Measurements from ENCODE around the gene DAGLA. TPM values are rescaled to one million over a fixed set of nuclear protein-coding genes. Genes with fewer than 3 reads are reported as not detected.

The DAGLA gene
- total and polyA plus RNA-seq, 2 experiments from 2014 or later, result 1.3 TPM

DNA sequence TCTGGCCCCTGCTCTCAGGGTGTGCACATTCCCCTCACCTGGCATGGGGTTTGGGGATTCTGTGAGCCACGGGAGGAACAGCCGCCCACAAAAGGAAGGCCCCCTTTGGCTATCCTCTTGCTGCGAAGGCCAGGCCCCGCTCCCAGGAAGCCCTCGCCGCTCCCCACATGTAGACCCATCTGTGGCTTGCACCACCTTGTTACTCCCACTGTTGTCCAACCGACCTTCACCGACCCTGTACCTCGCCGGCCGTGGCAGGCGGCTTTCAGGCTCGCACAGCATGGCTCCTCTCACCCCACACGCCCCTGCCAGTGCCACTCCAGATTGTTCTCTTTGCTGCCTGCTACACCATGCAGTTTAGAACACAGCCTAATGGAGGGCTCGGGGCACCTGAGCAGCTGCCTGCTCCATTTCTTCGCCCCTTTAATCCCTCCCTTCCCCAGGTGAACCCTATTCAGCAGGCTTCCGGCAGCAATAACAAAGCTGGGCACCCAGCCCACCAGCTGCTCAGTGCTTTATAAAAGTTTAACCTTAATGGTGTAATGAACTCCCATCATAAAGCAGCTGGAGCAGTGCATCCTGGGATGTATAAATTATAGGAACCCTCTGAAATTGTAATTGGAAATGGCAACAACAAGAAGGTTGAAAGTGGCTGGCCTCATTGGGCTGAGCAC, 10.7 kb downstream of the DAGLA start:
- Histone ChIP-seq H3K27me3 (replicated peaks; ENCODE audit: insufficient read depth) (no peaks in the 10 kb centered on the region), H3K9me3 (ENCODE audit: low read depth) (no peaks in the 10 kb centered on the region), H3K4me1 (ENCODE audit: insufficient read depth) (peaks cover 18% of the 10 kb centered on the region), H2AFZ (no peak overlapping the region), H3K27ac (no peak overlapping the region), H3K79me2 (ENCODE audit: insufficient read depth) (no peaks in the 10 kb centered on the region), H3K9me2 (ENCODE audit: insufficient read depth) (no peaks in the 10 kb centered on the region), H4K20me1 (ENCODE audit: insufficient read depth) (no peaks in the 10 kb centered on the region), H3K4me2 (ENCODE audit: unreplicated experiment) (no peak overlapping the region), H3K4me3 (no peak overlapping the region), H3F3A (ENCODE audit: insufficient read depth) (no peaks in the 10 kb centered on the region; the same call in 1 of the 2 replicates), H3K9ac (no peak overlapping the region), H3K36me3 (ENCODE audit: low read depth) (no peaks in the 10 kb centered on the region)
- in situ Hi-C loops (cut with MboI), result no loop called here
- DNase-seq, result no peak
- WGBS, 2 experiments (ENCODE audit: low coverage in 1 of 2, low lambda C conversion rate in 2 of 2, missing lambda C conversion rate in 2 of 2), result 90 to 95% methylated on average over 16 to 17 of the region's 17 CpGs
- TF ChIP-seq EZH2 (IDR thresholded peaks at IDR 0.05; ENCODE audit: insufficient read depth, poor library complexity, severe bottlenecking), result no peak
- no peak for TF ChIP-seq EZH2phosphoT487 (IDR thresholded peaks at IDR 0.05; ENCODE audit: insufficient read depth, low read depth)

DNA sequence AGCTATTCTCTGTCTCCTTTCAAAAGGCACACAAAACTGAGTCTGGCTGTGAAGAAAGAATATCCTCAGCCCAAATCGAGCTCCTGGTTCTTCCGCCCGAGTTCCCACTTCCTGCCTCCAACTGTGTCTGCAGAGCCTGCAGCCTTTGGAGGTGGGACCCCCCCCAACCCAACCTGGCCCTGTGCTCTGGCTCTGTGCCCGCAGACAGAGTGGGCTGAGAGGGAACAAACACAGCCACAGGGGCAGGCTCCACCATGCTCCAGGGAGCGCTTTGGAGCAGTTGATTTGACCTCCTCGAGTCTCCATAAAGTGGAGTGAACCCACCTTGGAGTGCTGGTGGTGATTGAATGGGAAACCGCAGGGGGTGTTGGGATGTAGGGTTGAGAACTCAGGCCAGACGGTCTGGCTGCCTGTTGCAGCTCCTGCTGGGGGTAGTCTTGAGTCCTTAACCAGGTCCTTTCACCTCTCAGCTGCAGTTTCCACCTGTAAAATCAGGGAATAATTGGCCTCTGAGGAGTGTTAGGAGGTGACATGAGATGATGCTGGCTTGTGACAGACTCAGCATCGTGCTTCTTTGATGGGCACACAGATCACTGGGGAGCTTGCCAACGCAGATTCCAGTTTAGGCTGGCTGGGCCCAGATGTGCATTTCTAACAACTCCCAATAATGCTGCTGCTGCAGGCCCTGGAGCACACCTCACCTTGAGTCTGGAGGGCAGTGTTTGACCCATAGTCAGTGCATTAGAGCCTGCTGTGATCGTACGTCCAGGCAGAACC, 11.4 kb downstream of the DAGLA start:
- Histone ChIP-seq H3K9me3 (ENCODE audit: low read depth) (no peaks in the 10 kb centered on the region), H3K4me1 (ENCODE audit: insufficient read depth) (peaks cover 19% of the 10 kb centered on the region), H4K20me1 (ENCODE audit: insufficient read depth) (no peaks in the 10 kb centered on the region), H3K9ac (no peak overlapping the region), H3K4me2 (ENCODE audit: unreplicated experiment) (no peak overlapping the region), H3K79me2 (ENCODE audit: insufficient read depth) (no peaks in the 10 kb centered on the region), H2AFZ (no peak overlapping the region), H3K36me3 (ENCODE audit: low read depth) (no peaks in the 10 kb centered on the region), H3K27me3 (replicated peaks; ENCODE audit: insufficient read depth) (no peaks in the 10 kb centered on the region), H3K27ac (no peak overlapping the region), H3K9me2 (ENCODE audit: insufficient read depth) (no peaks in the 10 kb centered on the region), H3K4me3 (no peak overlapping the region), H3F3A (ENCODE audit: insufficient read depth) (no peaks in the 10 kb centered on the region; the same call in 1 of the 2 replicates)
- no peak for DNase-seq
- in situ Hi-C loops (cut with MboI), result no loop called here
- TF ChIP-seq EZH2 (IDR thresholded peaks at IDR 0.05; ENCODE audit: insufficient read depth, poor library complexity, severe bottlenecking), result no peak
- no peak for TF ChIP-seq EZH2phosphoT487 (IDR thresholded peaks at IDR 0.05; ENCODE audit: insufficient read depth, low read depth)
- WGBS, 2 experiments (ENCODE audit: low coverage in 1 of 2, low lambda C conversion rate in 2 of 2, missing lambda C conversion rate in 2 of 2), result 77 to 79% methylated on average over 12 of the region's 12 CpGs

DNA sequence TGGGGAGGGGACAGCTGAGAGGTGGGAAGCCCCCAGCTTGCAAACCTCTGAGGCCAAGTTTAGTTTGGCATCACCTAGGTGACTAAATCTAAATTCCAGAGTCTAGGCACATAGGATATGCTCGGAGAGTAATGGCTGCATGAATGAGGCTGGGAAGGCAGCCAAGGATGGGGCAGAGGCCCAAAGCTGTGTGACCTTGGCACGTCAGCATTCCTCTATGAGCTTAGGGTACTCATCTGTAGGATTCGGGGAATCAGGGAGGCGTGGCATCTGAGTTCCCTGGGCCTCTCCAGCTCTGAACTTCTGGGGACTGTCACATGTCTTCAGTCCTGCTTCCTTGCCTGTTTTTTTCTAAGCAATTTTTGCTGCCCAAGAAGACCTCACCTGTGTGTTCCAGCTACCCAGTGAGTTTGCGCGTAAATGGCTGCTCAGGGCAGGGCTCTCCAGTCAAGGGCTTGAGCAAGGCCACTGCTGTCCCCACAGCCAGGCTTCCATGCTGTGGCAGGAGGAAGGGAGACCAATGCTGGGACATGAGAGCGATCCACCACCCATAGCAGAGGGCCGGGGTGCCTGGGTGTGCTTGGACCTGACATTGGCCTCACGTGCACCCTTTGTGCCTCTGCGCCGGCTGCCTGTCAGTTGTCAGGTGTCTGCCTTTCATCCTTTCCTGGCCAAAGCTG, 13.9 kb downstream of the DAGLA start:
- Histone ChIP-seq H3K9ac (no peak overlapping the region), H3K9me2 (ENCODE audit: insufficient read depth) (no peaks in the 10 kb centered on the region), H3K4me1 (ENCODE audit: insufficient read depth) (peaks cover 12% of the 10 kb centered on the region), H3K27me3 (replicated peaks; ENCODE audit: insufficient read depth) (no peaks in the 10 kb centered on the region), H3K27ac (no peak overlapping the region), H2AFZ (no peak overlapping the region), H3F3A (ENCODE audit: insufficient read depth) (no peaks in the 10 kb centered on the region; the same call in 1 of the 2 replicates), H3K79me2 (ENCODE audit: insufficient read depth) (no peaks in the 10 kb centered on the region), H3K9me3 (ENCODE audit: low read depth) (no peaks in the 10 kb centered on the region), H3K36me3 (ENCODE audit: low read depth) (no peaks in the 10 kb centered on the region), H3K4me2 (ENCODE audit: unreplicated experiment) (no peak overlapping the region), H3K4me3 (no peak overlapping the region), H4K20me1 (ENCODE audit: insufficient read depth) (no peaks in the 10 kb centered on the region)
- no peak for DNase-seq
- no peak for TF ChIP-seq EZH2 (IDR thresholded peaks at IDR 0.05; ENCODE audit: insufficient read depth, poor library complexity, severe bottlenecking)
- no peak for TF ChIP-seq EZH2phosphoT487 (IDR thresholded peaks at IDR 0.05; ENCODE audit: insufficient read depth, low read depth)
- WGBS, 2 experiments (ENCODE audit: low coverage in 1 of 2, low lambda C conversion rate in 2 of 2, missing lambda C conversion rate in 2 of 2), result 85 to 88% methylated on average over 10 to 11 of the region's 11 CpGs
- in situ Hi-C loops (cut with MboI), result no loop called here

DNA sequence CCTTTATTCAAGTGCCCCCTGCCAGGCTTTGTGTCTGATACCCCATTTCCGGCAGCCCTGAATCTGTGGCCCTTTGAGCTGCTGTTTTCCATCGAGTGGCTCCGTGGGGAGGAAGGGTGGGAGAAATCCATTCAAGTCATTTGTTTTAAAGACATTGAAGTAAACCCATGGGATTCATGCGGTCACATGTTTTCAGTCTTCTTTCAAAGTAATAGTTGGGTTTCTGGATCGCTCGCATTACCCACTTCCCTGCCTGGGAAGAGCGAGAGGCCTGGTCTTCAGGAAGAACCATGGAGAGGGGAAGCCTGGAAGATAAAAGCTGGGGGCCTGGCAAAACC, 14.4 kb downstream of the DAGLA start:
- Histone ChIP-seq H3K4me1 (ENCODE audit: insufficient read depth) (peaks cover 9% of the 10 kb centered on the region), H3F3A (ENCODE audit: insufficient read depth) (no peaks in the 10 kb centered on the region), H3K9me2 (ENCODE audit: insufficient read depth) (no peaks in the 10 kb centered on the region), H3K4me2 (ENCODE audit: unreplicated experiment) (no peak overlapping the region), H3K9ac (no peak overlapping the region), H4K20me1 (ENCODE audit: insufficient read depth) (no peaks in the 10 kb centered on the region), H2AFZ (no peak overlapping the region), H3K36me3 (ENCODE audit: low read depth) (no peaks in the 10 kb centered on the region), H3K4me3 (no peak overlapping the region), H3K9me3 (ENCODE audit: low read depth) (no peaks in the 10 kb centered on the region), H3K79me2 (ENCODE audit: insufficient read depth) (no peaks in the 10 kb centered on the region), H3K27ac (no peak overlapping the region), H3K27me3 (replicated peaks; ENCODE audit: insufficient read depth) (no peaks in the 10 kb centered on the region)
- TF ChIP-seq EZH2phosphoT487 (IDR thresholded peaks at IDR 0.05; ENCODE audit: insufficient read depth, low read depth) (no peak), EZH2 (IDR thresholded peaks at IDR 0.05; ENCODE audit: insufficient read depth, poor library complexity, severe bottlenecking) (no peak)
- DNase-seq, result no peak
- 83 to 85% methylated on average over 7 of the region's 7 CpGs for WGBS, 2 experiments (ENCODE audit: low coverage in 1 of 2, low lambda C conversion rate in 2 of 2, missing lambda C conversion rate in 2 of 2)
- in situ Hi-C loops (cut with MboI), result no loop called here

Measured in GM23248 (cell line).